GM12891 (cell line): Measurements from ENCODE around the gene ARHGEF4.

Experiments
- POLR2A ChIP-seq: IDR thresholded peaks from 2 replicates; pipeline ENCODE4 v1.6.1; 2011; ENCODE audit warnings: low read depth, low read length, control low read depth
- POLR2AphosphoS5 ChIP-seq: IDR thresholded peaks from 2 replicates; pipeline ENCODE4 v1.6.1; 2011; ENCODE audit warnings: low read depth, low read length, control low read depth
- POU2F2 ChIP-seq: IDR thresholded peaks from 2 replicates; pipeline ENCODE4 v1.6.1; 2011; ENCODE audit warnings: low read depth, mild to moderate bottlenecking, control low read depth, low read length, moderate library complexity
- TAF1 ChIP-seq: IDR thresholded peaks from 2 replicates; pipeline ENCODE4 v1.6.1; 2011; ENCODE audit warnings: low read depth, low read length, control low read depth

- TF ChIP-seq POLR2A (no peak), POLR2AphosphoS5 (no peak), TAF1 (no peak), POU2F2 (no peak)
Observed at GRCh38 chr2:131044075-131044756, 207.5 kb downstream of the ARHGEF4 start.
